Neural progenitor cell (in vitro differentiated cells): Measurements from ENCODE around the gene CITED4. TPM values are rescaled to one million over a fixed set of nuclear protein-coding genes. Genes with fewer than 3 reads are reported as not detected.

Experiments used
- DNase-seq: peaks from one replicate; pipeline ENCODE4 v3.0.0-alpha.2; 2016; ENCODE audit warnings: low spot score
- H2AFZ ChIP-seq: fragments of 200-600 bp; sonication (generic); replicated peaks from 2 replicates; pipeline ENCODE4 v1.6.1; 2016; ENCODE audit warnings: antibody characterized with exemption
- H3F3A ChIP-seq: fragments of 200-600 bp; sonication (generic); 2 replicates; pipeline ENCODE4 v1.6.1; 2016; ENCODE audit warnings: antibody characterized with exemption, low read depth
- H3K27ac ChIP-seq: fragments of 200-600 bp; sonication (generic); 2 replicates; pipeline ENCODE4 v1.5.1; 2016; ENCODE audit warnings: mild to moderate bottlenecking
- H3K27me3 ChIP-seq: fragments of 200-600 bp; sonication (generic); 2 replicates; pipeline ENCODE4 v1.6.1; 2016; ENCODE audit warnings: mild to moderate bottlenecking, moderate library complexity
- H3K36me3 ChIP-seq: fragments of 200-600 bp; sonication (generic); 2 replicates; pipeline ENCODE4 v1.5.1; 2016
- H3K4me1 ChIP-seq: fragments of 200-600 bp; sonication (generic); 2 replicates; pipeline ENCODE4 v1.6.1; 2016; ENCODE audit warnings: mixed run types
- H3K4me2 ChIP-seq: fragments of 200-600 bp; sonication (generic); 2 replicates; pipeline ENCODE4 v1.6.1; 2016
- H3K4me3 ChIP-seq: fragments of 200-600 bp; sonication (generic); 2 replicates; pipeline ENCODE4 v1.5.1; 2016
- H3K79me2 ChIP-seq: fragments of 200-600 bp; sonication (generic); 2 replicates; pipeline ENCODE4 v1.6.1; 2016; ENCODE audit warnings: low read depth
- H3K9ac ChIP-seq: fragments of 200-600 bp; sonication (generic); 2 replicates; pipeline ENCODE4 v1.6.1; 2016
- H3K9me3 ChIP-seq: fragments of 200-600 bp; sonication (generic); 2 replicates; pipeline ENCODE4 v1.5.1; 2016; ENCODE audit warnings: low read depth
- H4K20me1 ChIP-seq: fragments of 200-600 bp; sonication (generic); 2 replicates; pipeline ENCODE4 v1.6.1; 2016; ENCODE audit warnings: low read depth
- H3K27ac Mint-ChIP-seq: 3 replicates; pipeline ENCODE4 v1.8.0; 2021; ENCODE audit warnings: mixed read lengths
- H3K27me3 Mint-ChIP-seq: 2 replicates; pipeline ENCODE4 v1.8.0; 2022; ENCODE audit warnings: low read depth, mild to moderate bottlenecking, inconsistent platforms, moderate library complexity, mixed read lengths; ENCODE audit not compliant: insufficient read depth
- H3K36me3 Mint-ChIP-seq: 3 replicates; pipeline ENCODE4 v1.8.0; 2021; ENCODE audit warnings: mixed read lengths
- H3K4me1 Mint-ChIP-seq: 3 replicates; pipeline ENCODE4 v1.8.0; 2021; ENCODE audit warnings: mixed read lengths
- H3K4me3 Mint-ChIP-seq: 3 replicates; pipeline ENCODE4 v1.8.0; 2021; ENCODE audit warnings: mild to moderate bottlenecking, moderate library complexity, mixed read lengths
- H3K9me3 Mint-ChIP-seq: 3 replicates; pipeline ENCODE4 v1.8.0; 2020; ENCODE audit warnings: mixed read lengths
- CTCF ChIP-seq: fragments of 200-600 bp; sonication (generic); IDR thresholded peaks from 2 replicates; pipeline ENCODE4 v1.5.1; 2017; ENCODE audit warnings: antibody characterized with exemption, mild to moderate bottlenecking
- EZH2 ChIP-seq: fragments of 200-600 bp; sonication (generic); IDR thresholded peaks from 2 replicates; pipeline ENCODE4 v1.6.1; 2017; ENCODE audit warnings: antibody characterized with exemption, mild to moderate bottlenecking, moderate library complexity
- EZH2phosphoT487 ChIP-seq: fragments of 200-600 bp; sonication (generic); IDR thresholded peaks from 2 replicates; pipeline ENCODE4 v1.6.1; 2017; ENCODE audit warnings: antibody characterized with exemption
- total RNA-seq: library from RNA; depleted of rRNA; stranded (reverse); fragments of >200 nt; gene quantifications from 2 replicates; pipeline ENCODE4 v1.2.3, GENCODE V29; 2015; ENCODE audit warnings: low replicate concordance

Gene CITED4
- total RNA-seq, 1 donor from 2014 or later, result 0.77 TPM

- H3K27me3 Mint-ChIP-seq, result peaks cover 3% of the 10 kb centered on the region
- H3K9me3 Mint-ChIP-seq, result no peaks in the 10 kb centered on the region
- Histone ChIP-seq H3K9me3 (no peaks in the 10 kb centered on the region), H3K36me3 (no peaks in the 10 kb centered on the region), H3K4me2 (no peak overlapping the region), H2AFZ (no peak overlapping the region), H3K79me2 (no peaks in the 10 kb centered on the region), H3K27ac (no peak overlapping the region), H3K9ac (no peak overlapping the region), H3K4me3 (no peak overlapping the region), H3K4me1 (peaks cover 23% of the 10 kb centered on the region), H3F3A (peaks cover 19% of the 10 kb centered on the region), H4K20me1 (peaks cover 19% of the 10 kb centered on the region), H3K27me3 (peaks cover 56% of the 10 kb centered on the region)
- no peak for DNase-seq
- no peaks in the 10 kb centered on the region for H3K36me3 Mint-ChIP-seq
- peak overlapping the region; percentile 91 for H3K27ac Mint-ChIP-seq
- H3K4me1 Mint-ChIP-seq, result peaks cover 48% of the 10 kb centered on the region
- TF ChIP-seq EZH2, result no peak
- no peak for TF ChIP-seq EZH2phosphoT487
- no peak for TF ChIP-seq CTCF
- H3K4me3 Mint-ChIP-seq, result peak overlapping the region; percentile 57
Observed at GRCh38 chr1:40823345-40823744, 38.8 kb downstream of the CITED4 start.

- H3K4me3 ChIP-seq, result no peak overlapping the region
- H3K4me2 ChIP-seq, result no peak overlapping the region
- H3K4me1 Mint-ChIP-seq, result peaks cover 50% of the 10 kb centered on the region
- no peak overlapping the region for H3K27ac ChIP-seq
- H3K4me3 Mint-ChIP-seq, result no peak overlapping the region
- peaks cover 60% of the 10 kb centered on the region for H3K27me3 ChIP-seq
- no peaks in the 10 kb centered on the region for H3K36me3 Mint-ChIP-seq
- H3K9ac ChIP-seq, result no peak overlapping the region
- H2AFZ ChIP-seq, result no peak overlapping the region
- H4K20me1 ChIP-seq, result peaks cover 19% of the 10 kb centered on the region
- H3F3A ChIP-seq, result peaks cover 21% of the 10 kb centered on the region
- no peak for DNase-seq
- H3K9me3 Mint-ChIP-seq, result no peaks in the 10 kb centered on the region
- peaks cover 28% of the 10 kb centered on the region for H3K4me1 ChIP-seq
- peaks cover 3% of the 10 kb centered on the region for H3K27me3 Mint-ChIP-seq
- H3K79me2 ChIP-seq, result no peaks in the 10 kb centered on the region
- no peaks in the 10 kb centered on the region for H3K36me3 ChIP-seq
- H3K9me3 ChIP-seq, result no peaks in the 10 kb centered on the region
- TF ChIP-seq CTCF (no peak), EZH2phosphoT487 (no peak), EZH2 (no peak)
- peak overlapping the region; percentile 91 for H3K27ac Mint-ChIP-seq
Observed at GRCh38 chr1:40822890-40823289, 39.3 kb downstream of the CITED4 start.

GRCh38 chr1:40820911-40821693 is 41.1 kb downstream of the CITED4 start:
- Histone ChIP-seq H3K4me3 (no peak overlapping the region), H3K9me3 (no peaks in the 10 kb centered on the region), H3K4me2 (no peak overlapping the region), H2AFZ (no peak overlapping the region), H3K27ac (no peak overlapping the region), H3K79me2 (no peaks in the 10 kb centered on the region), H3F3A (peaks cover 25% of the 10 kb centered on the region), H4K20me1 (peaks cover 24% of the 10 kb centered on the region), H3K9ac (no peak overlapping the region), H3K4me1 (peaks cover 31% of the 10 kb centered on the region), H3K36me3 (no peaks in the 10 kb centered on the region), H3K27me3 (peaks cover 63% of the 10 kb centered on the region)
- TF ChIP-seq EZH2phosphoT487 (no peak), EZH2 (no peak), CTCF (no peak)
- Mint-ChIP-seq H3K4me1 (peaks cover 45% of the 10 kb centered on the region), H3K27ac (peak overlapping the region; percentile 87), H3K36me3 (no peaks in the 10 kb centered on the region), H3K9me3 (no peaks in the 10 kb centered on the region), H3K4me3 (no peak overlapping the region), H3K27me3 (peaks cover 4% of the 10 kb centered on the region)
- DNase-seq, result no peak
